GM12875 (cell line): Measurements from ENCODE around the gene ANKRD26.

Experiments
- H3K4me3 ChIP-seq: one replicate; pipeline ENCODE4 v1.5.1; 2011; ENCODE audit warnings: low read depth, low read length, control low read depth
- TF ChIP-seq, protein P1 (sequence below): IDR thresholded peaks from 2 replicates; pipeline ENCODE4 v1.5.1; 2011; ENCODE audit warnings: low read depth, mild to moderate bottlenecking, control low read depth, inconsistent platforms, low read length, moderate library complexity, borderline replicate concordance; ENCODE audit not compliant: insufficient read depth

Gene ANKRD26

DNA sequence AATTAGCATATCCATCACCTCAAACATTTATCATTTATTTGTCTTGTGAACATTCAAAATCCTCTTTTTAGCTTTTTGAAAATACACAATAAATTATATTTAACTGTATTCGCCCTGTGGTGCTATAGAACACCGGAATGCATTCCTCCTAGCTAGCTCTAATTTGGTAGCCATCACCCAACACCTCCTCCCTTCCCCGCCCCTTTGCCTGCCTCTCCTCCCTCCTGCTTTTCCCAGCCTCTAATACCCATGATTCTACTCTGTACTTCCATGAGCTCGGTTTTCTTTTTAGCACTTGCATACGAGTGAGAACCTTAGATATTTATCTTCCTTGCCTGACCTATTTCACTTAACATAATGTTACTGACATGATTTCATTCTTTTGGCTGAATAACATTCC is 80.1 kb downstream of the ANKRD26 start:
- no peak overlapping the region for H3K4me3 ChIP-seq
- TF ChIP-seq, protein P1, sequence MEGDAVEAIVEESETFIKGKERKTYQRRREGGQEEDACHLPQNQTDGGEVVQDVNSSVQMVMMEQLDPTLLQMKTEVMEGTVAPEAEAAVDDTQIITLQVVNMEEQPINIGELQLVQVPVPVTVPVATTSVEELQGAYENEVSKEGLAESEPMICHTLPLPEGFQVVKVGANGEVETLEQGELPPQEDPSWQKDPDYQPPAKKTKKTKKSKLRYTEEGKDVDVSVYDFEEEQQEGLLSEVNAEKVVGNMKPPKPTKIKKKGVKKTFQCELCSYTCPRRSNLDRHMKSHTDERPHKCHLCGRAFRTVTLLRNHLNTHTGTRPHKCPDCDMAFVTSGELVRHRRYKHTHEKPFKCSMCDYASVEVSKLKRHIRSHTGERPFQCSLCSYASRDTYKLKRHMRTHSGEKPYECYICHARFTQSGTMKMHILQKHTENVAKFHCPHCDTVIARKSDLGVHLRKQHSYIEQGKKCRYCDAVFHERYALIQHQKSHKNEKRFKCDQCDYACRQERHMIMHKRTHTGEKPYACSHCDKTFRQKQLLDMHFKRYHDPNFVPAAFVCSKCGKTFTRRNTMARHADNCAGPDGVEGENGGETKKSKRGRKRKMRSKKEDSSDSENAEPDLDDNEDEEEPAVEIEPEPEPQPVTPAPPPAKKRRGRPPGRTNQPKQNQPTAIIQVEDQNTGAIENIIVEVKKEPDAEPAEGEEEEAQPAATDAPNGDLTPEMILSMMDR: no peak

- TF ChIP-seq, protein P1: no peak
- H3K4me3 ChIP-seq: no peak overlapping the region
These were observed 80.5 kb downstream of the ANKRD26 start for GRCh38 chr10:27019827-27020226.

GRCh38 chr10:26997610-26998009 is 102.7 kb downstream of the ANKRD26 start:
- TF ChIP-seq, protein P1: no peak
- H3K4me3 ChIP-seq: no peak overlapping the region

- no peak overlapping the region for H3K4me3 ChIP-seq
- TF ChIP-seq, protein P1: no peak
These were observed 105.6 kb downstream of the ANKRD26 start for GRCh38 chr10:26994743-26995142.

DNA sequence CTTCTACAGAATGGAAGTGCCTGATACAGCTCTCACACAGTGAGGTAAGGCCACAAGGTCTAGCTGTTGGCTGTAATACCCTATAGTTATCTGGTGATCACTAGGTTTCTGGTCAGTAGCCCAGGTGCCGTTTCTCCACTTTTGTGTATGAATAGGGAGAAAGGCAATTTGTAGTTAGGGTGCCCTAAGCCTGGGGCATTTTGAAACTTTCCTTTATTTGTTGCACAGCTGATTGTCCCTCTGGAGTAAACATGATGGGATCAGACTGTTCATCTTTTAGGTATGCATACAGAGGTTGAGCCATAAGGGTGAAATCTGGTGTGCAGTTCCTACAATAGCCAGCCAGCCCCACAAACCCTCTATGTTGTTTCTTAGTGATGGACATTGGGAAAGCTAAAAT is 112.4 kb downstream of the ANKRD26 start:
- TF ChIP-seq, protein P1: no peak
- no peak overlapping the region for H3K4me3 ChIP-seq

DNA sequence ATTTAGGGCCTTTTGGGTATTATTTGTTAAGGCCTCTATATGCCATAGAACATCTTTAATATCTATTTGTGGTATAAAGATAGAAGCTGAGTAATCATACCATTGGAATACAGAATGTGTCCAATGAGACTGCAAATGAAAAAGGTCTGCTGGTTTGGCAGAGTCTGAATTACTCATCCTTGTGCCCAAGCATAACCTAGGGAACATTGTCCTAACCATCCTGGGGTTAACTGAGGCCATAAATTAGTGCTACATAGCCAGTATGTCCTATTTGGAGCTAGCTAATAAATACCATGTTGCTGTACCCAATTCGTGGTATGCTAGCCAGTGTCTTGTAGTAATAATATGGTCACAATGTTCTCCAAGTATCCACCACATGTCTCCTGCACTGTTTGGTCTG is 117.1 kb downstream of the ANKRD26 start:
- TF ChIP-seq, protein P1: no peak
- no peak overlapping the region for H3K4me3 ChIP-seq

GRCh38 chr10:26982058-26982457 is 118.2 kb downstream of the ANKRD26 start:
- no peak overlapping the region for H3K4me3 ChIP-seq
- TF ChIP-seq, protein P1: no peak
